Measurements from ENCODE around the gene AGR3.
"Not testable (repeated sequence)": the region's sequence is repeated elsewhere in the genome, so short reads cannot be mapped to it uniquely, and the experiment has no call there.

The AGR3 gene

DNA sequence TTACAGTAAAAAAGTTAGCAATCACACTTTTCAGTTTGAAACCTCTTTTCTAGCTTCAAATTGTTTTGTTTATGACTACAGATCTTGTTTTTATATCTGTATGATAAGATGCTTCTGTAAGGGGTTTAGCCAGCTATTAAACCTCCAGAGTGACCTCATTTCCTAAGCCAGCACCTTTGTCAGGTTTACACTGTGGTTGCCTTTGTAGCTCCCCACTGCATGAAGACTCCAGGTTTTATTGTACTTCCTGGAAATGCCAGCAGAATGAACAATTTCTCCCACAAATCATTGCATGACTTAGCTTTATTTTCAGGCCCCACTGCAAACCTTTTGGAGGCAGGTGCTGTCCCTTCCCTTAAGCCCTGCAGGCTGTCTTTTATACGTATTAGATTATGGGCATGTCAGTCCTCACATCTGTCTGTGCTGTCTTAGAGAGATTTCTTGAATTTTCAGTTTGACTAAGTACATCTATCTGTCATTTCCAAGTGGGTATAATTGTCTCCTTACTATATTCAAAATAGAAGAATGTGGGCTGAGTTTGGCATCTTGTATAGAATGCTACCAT is 8.2 kb upstream of the AGR3 start:
- peak; percentile 30 for DNase-seq

DNA sequence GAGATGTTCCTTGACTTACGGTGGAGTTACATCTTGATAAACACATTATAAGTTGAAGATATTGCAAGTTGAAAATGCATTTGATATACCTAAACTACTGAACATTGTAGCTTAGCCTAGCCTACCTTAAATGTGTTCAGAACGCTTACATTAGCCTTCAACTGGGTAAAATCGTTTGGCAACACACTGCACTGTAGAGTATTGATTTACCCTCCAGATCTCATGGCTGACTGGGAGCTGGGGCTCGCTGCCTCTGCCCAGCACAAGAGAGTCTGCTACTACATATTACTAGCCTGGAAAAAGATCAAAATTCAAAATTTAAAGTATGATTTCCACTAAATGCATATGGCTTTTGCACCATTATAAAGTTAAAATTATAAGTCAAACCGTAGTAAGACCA is 7.5 kb upstream of the AGR3 start:
- no peak for DNase-seq

DNA sequence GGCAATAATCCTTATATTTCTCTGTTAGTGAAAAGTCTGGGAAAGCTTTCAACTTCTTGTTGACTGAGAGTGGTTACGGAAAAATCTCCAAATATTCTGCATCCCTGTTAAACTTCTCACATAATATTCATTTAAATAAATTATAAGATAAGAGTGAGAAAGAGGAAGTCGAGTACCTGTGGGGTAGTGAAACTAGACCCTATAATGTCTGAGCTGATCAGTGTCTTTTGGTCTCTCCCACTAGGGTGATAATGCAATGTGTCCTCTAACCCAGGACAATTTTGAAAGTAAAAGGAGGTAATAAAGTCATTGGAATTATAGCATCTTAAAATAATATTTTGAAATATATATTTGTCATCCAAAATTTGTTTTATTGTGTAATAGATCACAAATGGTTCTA is 2.1 kb upstream of the AGR3 start:
- no peak for DNase-seq

DNA sequence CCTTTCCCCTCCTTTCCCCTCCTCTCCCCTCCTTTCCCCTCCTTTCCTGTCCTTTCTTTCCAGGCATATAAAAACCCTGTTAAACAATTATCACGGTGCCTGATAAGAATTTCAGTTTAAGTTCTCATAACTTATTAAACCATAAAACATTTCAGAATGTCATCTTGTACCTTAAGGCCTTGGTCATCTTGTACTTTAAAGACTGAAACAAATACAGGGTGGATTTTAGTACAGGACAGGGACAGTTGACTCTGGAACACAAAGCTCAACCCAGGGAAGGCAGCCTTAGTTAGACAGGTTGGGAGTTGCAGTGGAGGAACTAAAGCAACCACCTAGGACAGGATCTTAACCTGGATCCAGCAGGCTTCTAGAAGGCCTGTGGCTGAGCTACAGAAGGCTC is 1.2 kb downstream of the AGR3 start:
- DNase-seq, result no peak

DNA sequence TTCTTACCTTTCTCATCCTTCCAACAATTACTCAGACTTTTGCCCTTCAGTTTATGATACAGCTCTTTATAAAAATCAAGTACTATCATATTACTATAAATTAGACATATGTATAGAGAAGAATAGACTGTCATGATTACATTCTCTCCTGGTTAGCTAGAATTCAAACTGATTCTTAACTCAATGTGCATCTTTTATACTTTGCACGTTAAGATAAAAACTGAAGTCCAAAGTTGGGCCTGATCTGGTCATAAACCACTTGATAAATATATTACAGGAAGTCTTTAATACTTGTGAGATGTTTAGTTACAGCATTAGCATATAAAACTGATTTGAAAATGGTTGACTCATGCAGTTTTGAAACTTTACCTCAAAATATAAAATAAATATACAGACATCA is 2.6 kb downstream of the AGR3 start:
- no peak for DNase-seq

DNA sequence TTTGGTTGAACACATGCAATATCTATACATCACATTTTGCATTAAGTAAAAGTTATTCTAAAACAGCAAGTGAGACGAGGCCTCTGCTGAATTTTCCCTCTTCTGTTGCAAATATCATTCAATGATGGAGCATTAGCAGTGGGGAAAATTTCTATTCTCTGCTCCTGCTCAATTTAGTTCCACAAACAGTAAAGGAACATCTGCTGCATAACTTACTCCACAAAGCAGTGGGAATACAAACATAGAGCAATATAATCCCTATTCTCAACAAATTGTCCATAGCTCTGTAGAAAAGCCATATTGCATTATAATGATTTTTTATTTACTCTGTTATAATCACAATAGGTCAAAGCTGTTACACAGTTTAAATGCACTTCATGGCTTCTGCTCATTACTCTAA is 5.9 kb downstream of the AGR3 start:
- DNase-seq, result no peak

DNA sequence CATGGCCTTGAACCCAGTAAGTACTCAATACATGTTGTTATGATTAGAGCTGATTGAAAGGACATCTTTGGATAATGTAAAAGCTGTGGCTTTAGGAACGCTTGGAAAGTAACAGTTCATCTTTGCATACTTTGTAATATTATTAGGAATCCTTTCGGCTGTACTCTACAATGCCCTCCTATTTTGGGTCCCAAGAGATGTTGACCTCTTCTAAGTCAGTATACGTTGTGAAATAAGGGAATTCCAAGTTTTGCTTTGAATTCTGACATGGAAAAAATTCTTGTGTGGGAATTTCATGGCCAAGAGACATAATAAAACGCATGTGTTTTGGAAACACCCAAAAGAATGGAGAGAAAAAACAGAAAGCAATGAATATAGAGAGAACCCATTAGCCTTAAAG is 7.7 kb downstream of the AGR3 start:
- no peak for DNase-seq

DNA sequence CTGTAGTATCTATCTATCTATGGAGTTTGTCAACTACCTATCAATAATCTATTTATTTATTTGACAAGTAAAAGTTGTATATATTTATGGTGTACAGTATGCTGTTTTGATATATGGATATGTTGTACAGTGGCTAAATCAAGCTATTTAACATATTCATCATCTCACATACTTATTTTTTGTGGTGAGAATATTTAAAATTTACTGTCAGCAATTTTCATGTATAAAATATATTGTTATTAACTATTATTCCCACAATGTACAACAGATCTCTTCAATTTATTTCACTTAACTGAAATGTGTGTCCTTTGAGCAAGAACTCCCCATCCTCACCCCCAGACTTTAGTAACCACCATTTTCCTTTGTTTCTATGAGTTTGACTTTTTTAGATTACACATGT is 14.5 kb downstream of the AGR3 start:
- no peak for DNase-seq

DNA sequence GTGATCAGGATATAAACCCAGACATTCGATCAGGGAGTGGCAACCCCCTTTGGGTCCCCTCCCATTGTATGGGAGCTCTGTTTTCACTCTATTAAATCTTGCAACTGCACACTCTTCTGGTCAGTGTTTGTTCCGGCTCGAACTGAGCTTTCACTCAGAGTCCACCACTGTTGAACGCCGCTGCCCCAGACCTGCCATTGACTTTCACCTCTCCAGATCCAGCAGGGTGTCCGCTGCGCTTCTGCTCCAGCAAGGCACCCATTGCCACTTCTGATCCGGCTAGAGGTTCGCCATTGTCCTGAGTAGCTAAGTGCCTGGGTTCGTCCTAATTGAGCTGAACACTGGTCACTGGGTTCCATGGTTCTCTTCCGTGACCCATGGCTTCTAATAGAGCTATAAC is 28.6 kb downstream of the AGR3 start:
- not testable (repeated sequence) for DNase-seq

DNA sequence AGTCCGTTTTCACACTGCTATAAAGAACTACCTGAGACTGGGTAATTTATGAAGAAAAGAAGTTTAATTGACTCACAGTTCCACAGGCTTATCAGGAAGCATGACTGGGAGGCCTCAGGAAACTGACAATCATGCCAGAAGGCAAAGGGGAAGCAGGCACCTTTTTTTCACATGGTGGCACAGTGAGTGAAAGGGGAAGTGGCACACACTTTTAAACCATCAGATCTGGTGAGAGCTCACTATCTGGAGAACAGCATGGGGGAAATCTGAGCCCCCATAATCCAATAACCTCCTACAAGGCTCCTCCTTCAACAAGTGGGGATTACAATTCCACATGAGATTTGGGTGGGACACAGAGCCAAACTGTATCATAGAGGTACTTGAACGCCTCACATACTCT is 30.0 kb downstream of the AGR3 start:
- no peak for DNase-seq

DNA sequence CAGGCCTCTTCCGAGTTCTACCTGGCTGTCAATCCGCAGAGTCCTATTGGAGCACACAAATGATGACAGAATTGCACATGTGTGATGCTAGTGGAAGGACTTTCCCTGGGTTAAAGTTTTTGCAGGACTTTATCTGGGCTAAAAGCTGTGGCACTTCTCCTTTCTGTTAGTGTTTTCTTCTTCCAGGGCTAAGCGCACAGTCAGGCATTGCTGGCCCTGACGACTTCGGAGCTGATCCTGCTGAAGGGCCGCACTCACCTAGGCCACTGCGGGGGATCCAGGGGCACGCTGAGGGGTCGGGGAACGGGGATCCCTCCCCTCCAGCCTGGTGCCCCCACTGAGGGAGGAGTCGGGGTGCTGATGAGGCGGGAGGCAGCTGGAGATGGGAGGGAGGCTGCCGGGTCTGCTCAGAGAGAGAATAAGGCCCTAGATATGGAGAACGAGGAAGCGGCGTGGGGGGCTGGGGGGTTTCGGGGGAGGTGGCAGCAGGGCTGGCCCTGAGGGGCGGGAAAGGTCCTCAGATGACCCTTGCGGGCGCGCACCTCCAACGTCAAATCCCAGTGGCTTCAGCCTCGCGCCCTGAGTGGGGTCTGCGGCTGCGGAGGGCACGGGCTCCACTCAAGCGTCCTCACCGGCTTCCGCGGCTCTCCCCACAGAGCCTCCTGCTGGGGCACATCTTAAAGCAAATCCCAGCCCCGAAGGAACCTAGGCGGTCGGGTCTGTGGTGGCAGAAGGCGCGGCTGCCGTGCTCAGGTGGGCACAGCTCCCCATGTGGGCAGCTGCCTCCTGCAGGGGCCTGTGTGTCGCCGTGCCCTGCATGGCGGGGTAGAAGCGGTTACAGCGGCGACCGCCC is 30.9 kb downstream of the AGR3 start:
- no peak for DNase-seq

DNA sequence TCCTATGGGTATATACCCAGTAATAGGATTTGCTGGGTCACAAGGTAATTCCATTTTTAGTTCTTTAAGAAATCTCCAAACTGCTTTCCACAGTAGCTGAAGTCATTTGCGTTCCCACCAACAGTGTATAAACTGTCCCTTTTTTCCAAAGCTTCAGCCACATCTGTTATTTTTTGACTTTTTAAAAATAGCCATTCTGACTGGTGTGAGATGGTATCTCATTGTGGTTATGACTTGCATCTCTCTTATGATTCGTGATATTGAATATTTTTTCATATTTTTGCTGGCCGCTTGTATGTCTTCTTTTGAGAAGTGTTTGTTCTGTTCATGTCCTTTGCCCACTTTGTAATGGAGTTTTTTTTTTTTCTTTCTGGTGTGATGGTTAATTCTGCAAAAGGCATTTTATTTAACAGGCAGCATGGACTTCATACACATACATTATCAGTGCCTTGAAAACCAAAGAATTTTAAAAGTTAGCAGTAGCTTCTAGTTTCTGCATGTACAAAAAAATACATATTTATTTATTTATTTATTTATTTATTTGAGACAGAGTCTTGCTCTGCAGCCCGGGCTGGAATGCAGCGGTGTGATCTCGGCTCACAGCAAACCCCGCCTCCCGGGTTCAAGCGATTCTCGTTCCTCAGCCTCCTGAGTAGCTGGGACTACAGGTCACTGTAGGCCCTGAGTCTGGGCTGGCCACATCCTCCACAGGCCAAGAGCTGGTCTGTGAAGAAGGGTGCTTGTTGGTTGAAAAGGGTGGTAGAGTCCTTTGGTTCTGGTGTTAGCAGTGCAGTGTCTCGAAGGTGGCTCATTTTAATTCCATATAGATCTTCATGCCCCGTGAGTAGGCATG is 32.3 kb downstream of the AGR3 start:
- no peak for DNase-seq

DNA sequence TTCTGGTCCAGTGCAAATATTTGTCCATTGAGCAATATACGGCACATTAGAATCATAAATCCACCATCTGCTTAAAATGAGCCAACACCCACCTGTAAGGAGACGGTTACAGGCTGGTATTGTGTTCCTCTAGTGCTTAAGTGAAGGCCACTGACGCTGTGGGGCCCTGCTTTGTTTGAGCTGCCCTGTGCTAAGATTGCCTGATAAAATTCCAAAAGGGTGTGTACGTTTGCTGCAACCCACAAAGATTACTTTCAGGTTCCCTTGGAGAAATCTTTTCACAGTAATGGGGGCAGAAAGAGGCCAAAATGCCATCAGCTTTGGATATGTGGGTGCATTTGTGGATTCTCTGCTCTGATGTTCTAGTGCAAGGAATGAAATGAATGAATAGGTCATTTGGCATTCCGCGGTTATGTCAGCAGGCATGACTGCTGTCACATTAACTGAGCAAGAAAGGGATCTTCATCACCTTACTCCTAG is 34.4 kb downstream of the AGR3 start:
- peak; percentile 76 for DNase-seq

DNA sequence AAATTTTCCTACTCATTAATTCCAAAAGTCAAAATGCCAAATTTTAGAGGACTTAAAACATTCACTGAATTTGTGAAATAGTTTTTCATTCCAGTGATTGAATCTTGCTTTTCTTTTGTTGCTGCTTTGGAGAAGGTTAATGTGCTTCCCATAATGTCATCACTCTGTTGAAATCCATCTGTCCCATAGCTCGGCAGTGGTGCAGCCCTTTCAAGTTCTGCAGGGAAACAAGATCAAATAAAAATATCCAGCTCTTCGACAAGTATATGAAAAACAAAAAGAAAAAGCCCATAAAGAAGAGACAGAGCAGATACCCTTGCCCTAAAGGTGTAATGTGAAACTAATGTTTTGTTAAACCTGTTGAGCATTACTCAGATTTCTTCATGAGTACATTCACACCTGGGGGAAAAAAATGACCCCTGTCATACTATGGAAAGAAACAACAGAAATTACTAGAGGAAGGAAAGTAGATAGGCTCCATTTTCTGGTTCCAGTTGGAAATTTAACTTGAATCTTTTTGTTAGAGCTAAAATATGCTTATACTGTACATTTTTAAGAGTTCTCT is 35.1 kb downstream of the AGR3 start:
- peak; percentile 28 for DNase-seq

DNA sequence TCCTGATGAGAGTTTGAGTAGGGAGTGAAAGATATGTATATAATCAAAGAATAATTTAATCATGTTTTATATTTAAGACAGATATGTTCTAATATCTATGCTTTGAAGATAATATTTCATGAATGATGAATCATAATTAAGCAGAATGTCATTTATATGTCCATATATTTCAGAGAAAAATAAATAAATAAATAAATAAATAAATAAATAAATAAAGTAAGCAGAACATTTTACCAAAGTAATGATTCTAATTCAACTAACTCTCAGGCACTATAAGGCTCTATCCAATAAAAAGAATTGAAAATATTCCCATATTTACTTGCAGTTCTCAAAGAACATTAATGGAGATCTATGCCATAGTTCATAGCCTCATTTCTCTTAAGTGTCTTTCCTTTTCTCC is 36.0 kb downstream of the AGR3 start:
- no peak for DNase-seq

DNA sequence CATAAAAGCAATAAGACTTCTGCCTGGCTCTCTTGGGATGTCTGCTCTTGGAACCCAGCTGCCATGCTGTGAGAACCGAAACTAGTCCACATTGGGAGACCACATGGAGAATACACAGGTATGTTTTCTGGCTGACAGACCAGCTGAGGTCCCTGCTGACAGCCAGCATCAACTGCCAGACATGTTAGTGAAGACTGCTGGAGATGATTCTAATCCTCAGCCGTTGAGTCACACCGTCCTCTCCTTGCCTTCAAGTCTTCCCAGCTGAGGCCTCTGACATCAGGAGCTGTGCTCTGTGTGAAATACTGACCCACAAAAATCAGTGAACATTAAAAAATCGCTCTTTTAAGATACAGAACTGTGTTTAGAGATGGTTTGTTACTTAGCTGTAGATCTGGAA is 40.1 kb downstream of the AGR3 start:
- no peak for DNase-seq

DNA sequence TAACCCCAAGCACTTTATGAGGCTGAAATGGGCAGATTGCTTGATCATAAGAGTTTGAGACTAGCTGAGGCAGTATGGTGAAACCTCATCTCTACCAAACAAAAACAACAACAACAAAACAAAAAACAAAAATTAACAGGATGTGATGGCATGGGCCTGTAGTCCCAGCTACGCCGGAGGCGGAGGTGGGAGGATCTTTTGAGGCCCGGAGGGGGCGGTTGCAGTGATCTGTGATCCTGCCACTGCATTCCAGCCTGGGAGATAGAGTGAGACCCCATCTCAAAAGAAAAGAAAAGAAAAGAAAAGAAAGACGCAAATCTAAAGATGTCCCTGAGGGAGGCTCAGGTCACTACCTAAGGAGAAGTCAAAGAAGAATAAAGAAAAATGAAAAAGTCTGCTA is 41.7 kb downstream of the AGR3 start:
- DNase-seq, result no peak

DNA sequence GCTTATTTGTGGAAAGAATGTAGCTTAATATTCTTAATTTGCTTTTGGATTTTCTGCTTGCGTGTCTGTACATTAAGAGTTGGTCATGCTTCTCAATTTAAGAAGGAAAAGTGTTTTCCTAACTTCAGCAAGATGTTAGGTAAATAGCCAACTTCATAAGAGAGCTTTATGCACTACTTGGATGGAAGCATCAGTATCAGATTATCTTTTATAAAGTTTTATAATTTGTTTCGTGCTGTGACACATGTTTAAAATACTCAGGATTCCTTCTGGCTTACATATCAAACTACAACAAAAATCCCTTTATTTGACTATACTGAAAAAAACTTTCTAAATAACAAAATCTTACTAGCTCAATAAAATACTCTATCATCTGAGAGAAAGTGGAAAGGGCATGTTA is 42.1 kb downstream of the AGR3 start:
- no peak for DNase-seq

DNA sequence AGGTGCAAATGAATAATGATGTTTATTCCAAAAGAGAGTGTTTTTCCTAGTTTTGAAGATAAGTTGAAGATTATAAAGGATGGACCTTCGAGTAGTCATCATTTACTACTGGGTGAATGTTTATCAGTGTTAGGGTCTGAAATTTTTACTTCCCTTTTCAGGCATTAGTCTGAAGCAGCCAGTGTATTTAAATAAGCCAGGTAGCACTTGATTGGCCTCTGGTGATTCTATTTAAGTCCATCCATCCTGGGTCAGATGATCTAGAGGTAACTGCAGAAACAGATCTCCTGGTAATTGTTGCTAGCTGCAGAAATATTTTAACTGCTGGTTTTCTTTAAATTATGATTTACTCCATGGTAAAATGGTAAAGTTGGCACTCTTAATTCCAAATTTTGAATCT is 42.9 kb downstream of the AGR3 start:
- no peak for DNase-seq

DNA sequence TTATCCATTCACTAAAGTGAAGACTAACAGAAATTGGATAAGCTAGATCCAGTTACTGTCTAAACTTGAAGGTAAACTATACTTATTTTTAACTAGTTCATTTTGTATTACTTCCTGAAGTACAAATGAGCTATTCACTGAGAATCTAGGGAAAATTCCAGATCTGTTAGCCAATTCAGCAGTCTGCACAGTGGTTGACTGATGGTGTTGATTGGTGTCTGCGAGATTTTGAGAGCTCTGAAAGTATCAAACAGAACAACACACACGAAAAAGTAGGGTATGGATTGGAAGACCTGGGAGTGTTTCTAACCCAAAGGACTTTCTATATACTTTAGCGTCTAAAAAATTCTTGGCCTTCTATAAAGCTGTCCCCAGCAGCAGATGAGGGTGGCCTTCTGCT is 43.4 kb downstream of the AGR3 start:
- no peak for DNase-seq

DNA sequence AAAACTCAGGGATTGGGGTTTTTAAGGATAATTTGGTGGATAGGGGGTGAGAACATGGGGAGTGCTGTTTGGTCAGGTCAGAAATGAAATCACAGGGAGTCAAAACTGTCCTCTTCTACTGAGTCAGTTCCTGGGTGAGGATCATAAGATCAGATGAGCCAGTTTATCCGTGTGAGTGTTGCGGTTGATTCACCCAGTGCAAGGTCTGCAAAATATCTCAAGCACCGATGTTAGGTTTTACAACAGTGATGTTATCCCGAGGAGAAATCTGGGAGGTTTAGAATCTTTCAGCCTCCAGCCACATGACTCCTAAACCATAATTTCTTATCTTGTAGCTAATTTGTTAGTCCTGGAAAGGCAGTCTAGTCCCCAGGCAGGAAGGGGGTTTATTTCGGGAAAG is 45.3 kb downstream of the AGR3 start:
- no peak for DNase-seq

DNA sequence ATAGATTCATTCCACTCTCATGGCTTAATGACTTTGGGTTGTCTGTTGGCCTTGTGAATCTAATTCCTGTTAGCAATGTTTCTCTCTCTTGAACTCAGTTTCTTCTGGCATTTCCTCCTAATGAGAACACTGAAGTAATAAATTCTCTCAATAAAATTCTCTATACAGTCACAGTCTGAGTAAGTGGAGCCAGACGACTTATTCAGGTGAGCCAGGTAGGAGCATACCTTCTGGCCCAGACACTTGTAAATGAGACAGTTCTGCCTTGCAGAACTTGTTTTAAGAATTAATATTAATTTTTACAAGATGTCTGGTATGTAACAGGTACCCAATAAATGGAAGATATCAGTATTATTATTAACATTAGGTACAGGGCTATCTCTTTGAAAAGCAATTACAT is 48.4 kb downstream of the AGR3 start:
- DNase-seq, result no peak

DNA sequence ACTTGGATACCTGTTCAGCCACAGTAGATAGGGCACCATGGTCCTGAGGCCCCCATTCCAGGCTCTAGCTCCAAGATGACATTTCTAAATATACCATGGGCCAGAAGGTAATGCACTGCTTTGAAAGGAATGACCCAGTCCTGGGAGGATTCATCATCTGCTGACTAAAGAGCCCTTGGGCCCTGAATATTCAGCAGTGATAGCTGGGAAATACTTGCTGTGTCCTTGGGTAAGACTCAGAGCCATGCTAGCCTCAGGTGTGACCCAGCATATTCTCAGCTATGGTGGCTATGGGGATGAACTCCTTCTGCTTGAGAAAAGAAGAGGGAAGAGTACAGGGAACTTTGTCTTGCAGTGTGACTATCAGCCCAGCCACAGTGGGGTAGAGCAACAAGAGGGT is 55.7 kb downstream of the AGR3 start:
- DNase-seq, result no peak

DNA sequence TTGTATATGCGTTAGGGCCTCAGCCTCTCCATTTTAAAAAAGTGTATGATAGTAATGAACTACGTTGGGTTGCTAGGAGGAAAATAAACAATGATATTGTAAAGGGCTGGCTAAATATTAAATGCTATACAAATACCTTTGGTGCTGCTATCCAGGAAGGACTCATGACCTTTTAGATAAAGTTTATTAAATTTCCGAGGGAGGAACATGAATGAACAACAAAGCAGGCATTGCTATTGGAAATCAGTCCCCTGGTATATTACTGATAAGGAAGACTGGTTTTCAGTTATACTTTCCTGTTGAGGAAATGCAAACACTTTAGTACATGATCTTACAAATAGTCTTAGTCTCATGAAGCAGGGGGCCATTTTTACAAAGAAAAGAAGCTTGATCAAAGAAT is 59.8 kb downstream of the AGR3 start:
- peak; percentile 79 for DNase-seq
